IPS DF 6.9 (cell line): ENCODE measurements around the gene METRN.
"Not testable (repeated sequence)": the region's sequence is repeated elsewhere in the genome, so short reads cannot be mapped to it uniquely, and the experiment has no call there.

Experiments
- DNase-seq: peaks from one replicate; pipeline ENCODE4 v3.0.0-alpha.2; 2013; ENCODE audit warnings: low read depth, low spot score
- H3K27ac ChIP-seq: one replicate; pipeline ENCODE4 v1.5.1; 2013; ENCODE audit warnings: low read length, control low read depth
- H3K27me3 ChIP-seq: 2 replicates; pipeline ENCODE4 v1.6.1; 2013; ENCODE audit warnings: mild to moderate bottlenecking, low read length; ENCODE audit not compliant: control insufficient read depth, insufficient read depth
- H3K36me3 ChIP-seq: 2 replicates; pipeline ENCODE4 v1.6.1; 2013; ENCODE audit warnings: low read length; ENCODE audit not compliant: control insufficient read depth, insufficient read depth
- H3K4me1 ChIP-seq: 2 replicates; pipeline ENCODE4 v1.6.1; 2013; ENCODE audit warnings: low read length; ENCODE audit not compliant: control insufficient read depth, insufficient read depth
- H3K4me3 ChIP-seq: 2 replicates; pipeline ENCODE4 v1.5.1; 2013; ENCODE audit warnings: mild to moderate bottlenecking, low read length
- H3K9me3 ChIP-seq: 2 replicates; pipeline ENCODE4 v1.6.1; 2013; ENCODE audit warnings: low read length, inconsistent platforms; ENCODE audit not compliant: control insufficient read depth, insufficient read depth
- WGBS: extraction: QIAGEN DNeasy Blood & Tissue Kit; methylation state at CpG from one replicate; pipeline ENCODE4 v1.1.7; 2013; ENCODE audit warnings: mixed read lengths, missing lambda C conversion rate; ENCODE audit not compliant: insufficient read length, insufficient coverage; 5-methylcytosine and 5-hydroxymethylcytosine counted together

The METRN gene

GRCh38 chr16:741986-742629 lies 27.2 kb downstream of the METRN start:
- H3K9me3 ChIP-seq: no peaks in the 10 kb centered on the region
- no peak overlapping the region for H3K27ac ChIP-seq
- H3K27me3 ChIP-seq: no peaks in the 10 kb centered on the region
- no peak overlapping the region for H3K4me3 ChIP-seq
- WGBS: no CpG with 5 or more reads among the region's 15 CpGs
- H3K36me3 ChIP-seq: no peaks in the 10 kb centered on the region
- no peak for DNase-seq
- H3K4me1 ChIP-seq: no peaks in the 10 kb centered on the region

GRCh38 chr16:742894-743293 lies 28.0 kb downstream of the METRN start:
- no CpG with 5 or more reads among the region's 14 CpGs for WGBS
- H3K36me3 ChIP-seq, H3K4me3 ChIP-seq, H3K4me1 ChIP-seq, DNase-seq, H3K27ac ChIP-seq, H3K9me3 ChIP-seq, H3K27me3 ChIP-seq: not testable (repeated sequence)

GRCh38 chr16:743794-744500 lies 29.0 kb downstream of the METRN start:
- H3K36me3 ChIP-seq: no peaks in the 10 kb centered on the region
- no peak overlapping the region for H3K27ac ChIP-seq
- H3K4me3 ChIP-seq: no peak overlapping the region
- no peaks in the 10 kb centered on the region for H3K9me3 ChIP-seq
- H3K27me3 ChIP-seq: no peaks in the 10 kb centered on the region
- no CpG with 5 or more reads among the region's 21 CpGs for WGBS
- H3K4me1 ChIP-seq: no peaks in the 10 kb centered on the region
- DNase-seq: no peak

GRCh38 chr16:745739-746138 lies 30.8 kb downstream of the METRN start:
- Histone ChIP-seq H3K4me3 (no peak overlapping the region), H3K4me1 (no peaks in the 10 kb centered on the region), H3K27me3 (no peaks in the 10 kb centered on the region), H3K36me3 (no peaks in the 10 kb centered on the region), H3K27ac (no peak overlapping the region), H3K9me3 (no peaks in the 10 kb centered on the region)
- no CpG with 5 or more reads among the region's 14 CpGs for WGBS
- no peak for DNase-seq

GRCh38 chr16:746637-747036 lies 31.7 kb downstream of the METRN start:
- Histone ChIP-seq H3K4me1 (peaks cover 1% of the 10 kb centered on the region), H3K36me3 (no peaks in the 10 kb centered on the region; the same call in 1 of the 2 replicates), H3K27me3 (no peaks in the 10 kb centered on the region), H3K4me3 (no peak overlapping the region), H3K9me3 (no peaks in the 10 kb centered on the region), H3K27ac (no peak overlapping the region)
- DNase-seq: no peak
- WGBS: no CpG with 5 or more reads among the region's 13 CpGs

- no peak overlapping the region for H3K27ac ChIP-seq
- H3K27me3 ChIP-seq: no peaks in the 10 kb centered on the region
- no CpG with 5 or more reads among the region's 39 CpGs for WGBS
- no peaks in the 10 kb centered on the region; the same call in 1 of the 2 replicates for H3K36me3 ChIP-seq
- no peak overlapping the region for H3K4me3 ChIP-seq
- DNase-seq: no peak
- H3K9me3 ChIP-seq: no peaks in the 10 kb centered on the region
- peaks cover 3% of the 10 kb centered on the region for H3K4me1 ChIP-seq
Observed at GRCh38 chr16:747978-748746, 33.2 kb downstream of the METRN start.

GRCh38 chr16:749010-749409 lies 34.1 kb downstream of the METRN start:
- no CpG with 5 or more reads among the region's 6 CpGs for WGBS
- Histone ChIP-seq H3K36me3 (no peaks in the 10 kb centered on the region; the same call in 1 of the 2 replicates), H3K27ac (no peak overlapping the region), H3K27me3 (no peaks in the 10 kb centered on the region), H3K4me1 (peaks cover 3% of the 10 kb centered on the region), H3K4me3 (no peak overlapping the region), H3K9me3 (no peaks in the 10 kb centered on the region)
- no peak for DNase-seq

GRCh38 chr16:750485-750884 lies 35.6 kb downstream of the METRN start:
- no peaks in the 10 kb centered on the region for H3K9me3 ChIP-seq
- no peaks in the 10 kb centered on the region; the same call in 1 of the 2 replicates for H3K36me3 ChIP-seq
- H3K4me3 ChIP-seq: no peak overlapping the region
- peaks cover 3% of the 10 kb centered on the region for H3K4me1 ChIP-seq
- no CpG with 5 or more reads among the region's 9 CpGs for WGBS
- no peaks in the 10 kb centered on the region for H3K27me3 ChIP-seq
- no peak for DNase-seq
- no peak overlapping the region for H3K27ac ChIP-seq

GRCh38 chr16:751152-752006 lies 36.5 kb downstream of the METRN start:
- no CpG with 5 or more reads among the region's 39 CpGs for WGBS
- H3K36me3 ChIP-seq: no peaks in the 10 kb centered on the region; the same call in 1 of the 2 replicates
- no peaks in the 10 kb centered on the region for H3K9me3 ChIP-seq
- no peak for DNase-seq
- no peak overlapping the region for H3K4me3 ChIP-seq
- H3K4me1 ChIP-seq: peaks cover 3% of the 10 kb centered on the region
- H3K27ac ChIP-seq: no peak overlapping the region
- H3K27me3 ChIP-seq: no peaks in the 10 kb centered on the region

- H3K4me1 ChIP-seq: peaks cover 3% of the 10 kb centered on the region
- no peak overlapping the region for H3K27ac ChIP-seq
- H3K27me3 ChIP-seq: no peaks in the 10 kb centered on the region
- H3K36me3 ChIP-seq: no peaks in the 10 kb centered on the region; the same call in 1 of the 2 replicates
- no peak overlapping the region for H3K4me3 ChIP-seq
- no peaks in the 10 kb centered on the region for H3K9me3 ChIP-seq
- DNase-seq: no peak
- WGBS: no CpG with 5 or more reads among the region's 10 CpGs
Observed at GRCh38 chr16:752007-752312, 37.0 kb downstream of the METRN start.
